Ishikawa (cell line): Measurements from ENCODE around the gene TRDMT1.

ENCODE experiments used
- CREB1 ChIP-seq: IDR thresholded peaks from 2 replicates; pipeline ENCODE4 v1.6.1; 2012; ENCODE audit warnings: low read depth
- EGR1 ChIP-seq: IDR thresholded peaks from 2 replicates; pipeline ENCODE4 v1.6.1; 2012
- FOXM1 ChIP-seq: IDR thresholded peaks from 2 replicates; pipeline ENCODE4 v1.6.1; 2012; ENCODE audit warnings: low read depth, borderline replicate concordance
- NFIC ChIP-seq: IDR thresholded peaks from 2 replicates; pipeline ENCODE4 v1.6.1; 2012
- RAD21 ChIP-seq: IDR thresholded peaks from 2 replicates; pipeline ENCODE4 v1.6.1; 2012; ENCODE audit warnings: low read depth
- TCF12 ChIP-seq: IDR thresholded peaks from 2 replicates; pipeline ENCODE4 v1.6.1; 2012; ENCODE audit warnings: low read depth
- TEAD4 ChIP-seq: IDR thresholded peaks from 2 replicates; pipeline ENCODE4 v1.6.1; 2012
- YY1 ChIP-seq: IDR thresholded peaks from 2 replicates; pipeline ENCODE4 v1.6.1; 2012; ENCODE audit warnings: low read depth
- TF ChIP-seq, protein P1 (sequence below): IDR thresholded peaks from 2 replicates; pipeline ENCODE4 v1.6.1; 2012; ENCODE audit warnings: low read depth, mild to moderate bottlenecking
- TF ChIP-seq, protein P2 (sequence below): IDR thresholded peaks from 2 replicates; pipeline ENCODE4 v1.6.1; 2012

DNA sequence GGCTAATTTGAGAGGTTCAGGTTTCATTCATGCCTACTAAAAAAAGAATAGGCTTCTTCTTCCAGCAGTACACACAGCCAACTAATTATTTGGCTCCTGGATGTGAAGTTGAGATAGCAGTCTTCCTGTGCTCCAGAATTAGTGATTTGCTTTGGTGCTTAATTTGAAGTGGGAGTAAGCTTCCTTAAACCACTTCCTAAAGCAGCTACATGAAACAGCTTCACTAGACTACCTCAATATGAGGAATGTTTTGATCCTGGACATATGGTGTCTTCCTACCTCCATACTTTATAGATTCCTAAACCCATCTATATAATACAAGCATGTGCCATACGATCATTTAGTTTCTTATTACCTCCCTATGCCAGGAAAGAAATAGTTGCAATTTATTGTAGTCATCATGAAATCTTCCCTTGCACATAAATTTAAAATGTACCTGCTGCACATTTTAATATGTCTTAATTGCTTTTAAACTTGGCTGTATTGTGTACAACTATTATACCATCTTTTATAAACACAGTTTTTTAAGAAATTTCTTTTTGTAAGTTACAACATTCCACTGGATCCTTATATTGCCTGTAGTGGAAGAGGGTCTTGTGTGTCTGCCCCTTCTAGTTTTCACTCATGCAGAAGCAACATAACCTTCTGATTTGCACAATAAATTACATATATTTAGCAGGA lies 35.1 kb upstream of the TRDMT1 start:
- TF ChIP-seq YY1: no peak
- no peak for TF ChIP-seq CREB1
- TF ChIP-seq, protein P1, sequence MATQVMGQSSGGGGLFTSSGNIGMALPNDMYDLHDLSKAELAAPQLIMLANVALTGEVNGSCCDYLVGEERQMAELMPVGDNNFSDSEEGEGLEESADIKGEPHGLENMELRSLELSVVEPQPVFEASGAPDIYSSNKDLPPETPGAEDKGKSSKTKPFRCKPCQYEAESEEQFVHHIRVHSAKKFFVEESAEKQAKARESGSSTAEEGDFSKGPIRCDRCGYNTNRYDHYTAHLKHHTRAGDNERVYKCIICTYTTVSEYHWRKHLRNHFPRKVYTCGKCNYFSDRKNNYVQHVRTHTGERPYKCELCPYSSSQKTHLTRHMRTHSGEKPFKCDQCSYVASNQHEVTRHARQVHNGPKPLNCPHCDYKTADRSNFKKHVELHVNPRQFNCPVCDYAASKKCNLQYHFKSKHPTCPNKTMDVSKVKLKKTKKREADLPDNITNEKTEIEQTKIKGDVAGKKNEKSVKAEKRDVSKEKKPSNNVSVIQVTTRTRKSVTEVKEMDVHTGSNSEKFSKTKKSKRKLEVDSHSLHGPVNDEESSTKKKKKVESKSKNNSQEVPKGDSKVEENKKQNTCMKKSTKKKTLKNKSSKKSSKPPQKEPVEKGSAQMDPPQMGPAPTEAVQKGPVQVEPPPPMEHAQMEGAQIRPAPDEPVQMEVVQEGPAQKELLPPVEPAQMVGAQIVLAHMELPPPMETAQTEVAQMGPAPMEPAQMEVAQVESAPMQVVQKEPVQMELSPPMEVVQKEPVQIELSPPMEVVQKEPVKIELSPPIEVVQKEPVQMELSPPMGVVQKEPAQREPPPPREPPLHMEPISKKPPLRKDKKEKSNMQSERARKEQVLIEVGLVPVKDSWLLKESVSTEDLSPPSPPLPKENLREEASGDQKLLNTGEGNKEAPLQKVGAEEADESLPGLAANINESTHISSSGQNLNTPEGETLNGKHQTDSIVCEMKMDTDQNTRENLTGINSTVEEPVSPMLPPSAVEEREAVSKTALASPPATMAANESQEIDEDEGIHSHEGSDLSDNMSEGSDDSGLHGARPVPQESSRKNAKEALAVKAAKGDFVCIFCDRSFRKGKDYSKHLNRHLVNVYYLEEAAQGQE: no peak
- TF ChIP-seq, protein P2, sequence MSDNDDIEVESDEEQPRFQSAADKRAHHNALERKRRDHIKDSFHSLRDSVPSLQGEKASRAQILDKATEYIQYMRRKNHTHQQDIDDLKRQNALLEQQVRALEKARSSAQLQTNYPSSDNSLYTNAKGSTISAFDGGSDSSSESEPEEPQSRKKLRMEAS: no peak
- TF ChIP-seq RAD21: no peak
- TF ChIP-seq EGR1: no peak
- no peak for TF ChIP-seq TCF12
- TF ChIP-seq NFIC: no peak
- no peak for TF ChIP-seq TEAD4
- TF ChIP-seq FOXM1: no peak
